A673 (cell line): Measurements from ENCODE around the gene AP2B1.

Experiments
- EZH2 ChIP-seq: fragments of 200-600 bp; sonication (generic); IDR thresholded peaks from 2 replicates; pipeline ENCODE4 v1.6.1; 2017; ENCODE audit warnings: borderline replicate concordance, low read depth, mild to moderate bottlenecking, mixed read lengths, antibody characterized with exemption, low read length; ENCODE audit not compliant: poor library complexity, severe bottlenecking
- TF ChIP-seq, protein P1 (sequence below): fragments of 300-800, 200-600 bp; sonication (generic); conservative IDR thresholded peaks from 2 replicates; pipeline ENCODE4 v1.5.1; 2017; ENCODE audit warnings: low read depth, mild to moderate bottlenecking, antibody characterized with exemption, low read length, moderate library complexity, mixed read lengths

DNA sequence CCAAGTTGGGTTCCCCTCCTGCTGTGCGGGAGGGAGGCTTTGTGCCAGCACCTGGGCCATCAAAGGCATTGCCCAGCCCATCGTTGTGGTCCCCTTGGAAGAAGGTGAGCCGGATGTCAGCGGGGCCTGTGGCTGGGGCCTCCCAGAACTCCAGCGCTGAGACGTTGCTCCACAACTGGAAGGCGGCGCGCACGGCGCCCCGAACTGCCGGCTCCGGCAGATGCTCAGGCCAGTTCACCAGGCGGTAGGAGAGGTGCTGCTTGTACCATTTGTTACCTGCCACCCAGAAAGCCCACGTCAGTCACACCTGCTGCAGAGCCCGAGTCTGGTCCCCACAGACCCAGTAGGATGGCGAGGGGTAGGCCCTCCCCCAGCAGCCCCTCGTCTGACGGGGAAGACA, 186.0 kb downstream of the AP2B1 start:
- TF ChIP-seq, protein P1, sequence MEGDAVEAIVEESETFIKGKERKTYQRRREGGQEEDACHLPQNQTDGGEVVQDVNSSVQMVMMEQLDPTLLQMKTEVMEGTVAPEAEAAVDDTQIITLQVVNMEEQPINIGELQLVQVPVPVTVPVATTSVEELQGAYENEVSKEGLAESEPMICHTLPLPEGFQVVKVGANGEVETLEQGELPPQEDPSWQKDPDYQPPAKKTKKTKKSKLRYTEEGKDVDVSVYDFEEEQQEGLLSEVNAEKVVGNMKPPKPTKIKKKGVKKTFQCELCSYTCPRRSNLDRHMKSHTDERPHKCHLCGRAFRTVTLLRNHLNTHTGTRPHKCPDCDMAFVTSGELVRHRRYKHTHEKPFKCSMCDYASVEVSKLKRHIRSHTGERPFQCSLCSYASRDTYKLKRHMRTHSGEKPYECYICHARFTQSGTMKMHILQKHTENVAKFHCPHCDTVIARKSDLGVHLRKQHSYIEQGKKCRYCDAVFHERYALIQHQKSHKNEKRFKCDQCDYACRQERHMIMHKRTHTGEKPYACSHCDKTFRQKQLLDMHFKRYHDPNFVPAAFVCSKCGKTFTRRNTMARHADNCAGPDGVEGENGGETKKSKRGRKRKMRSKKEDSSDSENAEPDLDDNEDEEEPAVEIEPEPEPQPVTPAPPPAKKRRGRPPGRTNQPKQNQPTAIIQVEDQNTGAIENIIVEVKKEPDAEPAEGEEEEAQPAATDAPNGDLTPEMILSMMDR: no peak
- no peak for TF ChIP-seq EZH2
